ENCODE results near the gene MS4A7.

MS4A7 gene

DNA sequence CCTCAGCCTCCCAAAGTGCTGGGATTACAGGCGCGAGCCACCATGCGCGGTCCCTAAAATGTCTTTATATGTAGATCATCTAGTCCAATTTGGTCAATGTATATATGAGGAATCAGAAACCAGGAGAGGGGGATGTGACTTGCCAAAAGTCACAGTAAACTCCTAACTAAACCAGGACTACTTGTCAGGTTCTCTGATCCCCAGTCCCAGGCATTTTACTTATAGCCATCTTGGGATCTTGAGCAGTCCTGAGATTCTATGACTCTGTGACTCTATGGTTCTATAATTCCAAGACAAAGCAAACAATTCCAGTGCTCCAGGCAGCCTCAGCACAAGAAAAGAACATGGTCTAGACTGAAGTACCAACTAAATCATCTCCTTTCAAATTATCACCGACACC, 50.9 kb downstream of the MS4A7 start, which contains the start of gene MS4A5:
TSS of gene MS4A5 (plus strand) at position 301 of the 400 bp plus-strand sequence. CDS start 103 bp downstream, outside the sequence.
- no peak for DNase-seq
- in situ Hi-C loops (cut with HindIII; ENCODE audit: low pct_ligation_motif_present, low pct_unique_long_range_greater_than_20kb, low sequenced_read_pairs), result no loop called here

DNA sequence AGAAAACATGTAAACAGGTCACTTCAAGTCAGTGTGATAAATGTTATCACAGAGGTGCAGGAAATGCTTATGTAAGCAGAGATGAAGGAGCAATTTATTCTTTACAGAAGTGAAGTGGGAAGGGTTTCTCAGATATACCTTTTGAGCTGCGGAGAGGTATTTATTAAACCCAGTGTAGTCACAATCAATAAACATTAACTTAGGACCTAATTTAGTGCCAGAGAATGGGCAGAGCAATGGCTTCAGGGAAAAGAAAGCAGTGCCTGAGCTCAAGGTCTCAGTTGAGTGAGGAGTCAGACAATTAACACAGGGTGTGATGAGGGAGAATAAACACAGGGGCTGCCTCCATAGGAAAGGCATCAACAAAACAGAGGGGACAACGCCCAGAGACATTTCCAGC, 52.9 kb downstream of the MS4A7 start:
- in situ Hi-C loops (cut with HindIII; ENCODE audit: low pct_ligation_motif_present, low pct_unique_long_range_greater_than_20kb, low sequenced_read_pairs), result no loop called here
- no peak for DNase-seq

DNA sequence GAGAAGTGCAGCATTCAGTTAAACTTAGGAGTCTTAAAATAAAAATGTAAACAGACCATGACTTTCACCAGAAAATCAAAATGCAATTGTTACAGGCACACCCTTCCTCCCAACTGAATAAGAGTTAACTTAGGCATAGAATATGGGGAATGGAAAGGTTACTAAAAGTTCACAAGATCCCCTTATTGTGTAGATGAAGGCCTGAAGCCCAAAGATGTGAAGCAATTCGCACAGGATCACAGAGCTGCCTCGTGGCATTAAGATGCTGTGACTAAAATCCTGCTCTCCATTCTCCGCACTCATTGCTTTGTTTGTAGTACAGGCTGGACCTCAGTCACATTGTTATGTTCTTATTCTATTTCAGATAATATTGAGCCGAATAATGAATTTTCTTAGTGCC, 55.1 kb downstream of the MS4A7 start:
- no peak for DNase-seq
- in situ Hi-C loops (cut with HindIII; ENCODE audit: low pct_ligation_motif_present, low pct_unique_long_range_greater_than_20kb, low sequenced_read_pairs), result no loop called here

Measured in ACHN (cell line).